Central memory CD4-positive, alpha-beta T cell (primary cell): ENCODE data around the gene PSMA7.

Source experiments
- DNase-seq: peaks from one replicate; pipeline ENCODE4 v3.0.0; 2022

Gene PSMA7

DNA sequence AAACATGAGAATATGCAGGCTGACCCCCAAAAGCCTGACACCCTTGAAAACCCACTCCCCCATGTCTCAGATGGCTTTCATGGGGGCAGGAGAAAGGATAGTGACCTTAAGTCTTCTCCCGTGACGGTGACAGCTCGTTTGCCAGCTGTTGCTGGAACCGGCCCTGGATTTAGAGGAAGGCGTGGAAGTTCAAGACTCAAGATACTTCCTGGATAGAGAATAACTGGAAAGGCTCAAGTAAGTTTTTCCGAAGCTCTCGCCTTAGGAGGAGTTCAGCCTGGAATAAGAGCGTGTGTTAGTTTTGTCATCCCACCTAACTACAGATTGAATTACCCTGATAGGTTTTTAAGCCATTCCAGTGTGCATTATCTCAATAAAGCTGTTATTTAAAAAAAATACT is 28.1 kb upstream of the PSMA7 start:
- DNase-seq: no peak

DNA sequence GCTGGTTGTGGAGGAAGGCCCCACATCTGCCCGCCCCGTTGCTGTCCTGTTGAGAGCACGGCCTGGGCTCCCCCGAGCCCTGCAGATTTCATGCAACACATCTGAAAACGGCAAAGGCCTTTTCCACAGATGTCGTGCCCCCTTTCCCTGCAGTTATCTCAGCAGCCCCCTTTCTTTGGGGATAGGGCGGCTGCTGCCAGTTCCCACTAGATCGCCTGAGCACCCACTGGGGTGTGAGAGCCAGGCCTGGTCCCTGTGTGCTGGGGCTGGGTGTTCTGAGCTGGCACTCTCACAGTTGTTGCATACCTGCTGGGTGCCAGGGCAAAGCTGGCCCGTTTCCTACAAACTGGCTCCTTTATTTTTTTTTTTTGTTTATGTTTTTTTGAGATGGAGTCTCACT is 27.3 kb upstream of the PSMA7 start:
- DNase-seq: no peak

DNA sequence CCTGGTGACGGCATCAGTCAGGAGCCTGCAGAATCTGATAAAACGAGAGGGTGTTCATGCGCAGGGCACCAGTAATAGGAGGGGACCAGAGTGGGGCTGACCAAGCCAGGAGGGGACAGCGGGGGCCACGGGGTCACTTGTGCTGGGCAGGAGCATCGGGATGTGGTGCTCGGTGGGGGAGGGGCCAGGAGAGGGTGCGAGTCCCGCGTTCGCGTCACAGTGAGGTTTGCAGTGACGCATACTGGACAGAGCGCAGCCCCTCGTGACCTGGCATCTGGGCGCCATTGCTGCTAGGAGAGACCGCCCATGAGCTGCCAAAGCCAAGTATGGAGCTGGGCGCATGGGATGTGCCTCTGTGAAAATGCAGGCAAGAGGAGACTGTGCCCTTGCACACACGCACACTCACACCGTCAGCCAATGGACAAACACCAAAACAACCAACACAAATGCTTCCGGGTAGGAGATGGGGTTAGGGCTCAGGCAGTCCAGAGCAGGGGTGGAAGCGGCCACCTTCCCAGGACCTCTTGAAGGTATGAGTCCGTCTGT is 25.8 kb upstream of the PSMA7 start:
- no peak for DNase-seq

DNA sequence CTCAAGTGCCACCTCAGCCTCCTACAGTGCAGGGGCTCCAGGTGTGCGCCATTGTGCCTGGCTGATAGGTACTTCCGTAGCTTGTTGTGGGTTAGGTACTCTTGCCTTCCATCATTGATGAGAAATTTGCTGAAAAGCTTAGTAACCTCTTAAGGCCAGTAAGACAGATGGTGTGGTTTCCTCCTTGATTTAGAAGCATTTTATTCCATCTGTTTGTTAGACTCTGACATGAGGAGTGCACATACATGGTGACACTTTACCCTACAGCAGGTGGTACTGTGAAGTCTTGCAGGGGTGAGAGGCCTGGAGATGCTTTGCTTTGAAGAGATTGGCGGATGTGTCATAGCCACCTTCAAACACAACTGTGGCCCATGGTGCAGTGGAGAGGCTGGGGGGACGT is 24.9 kb upstream of the PSMA7 start:
- DNase-seq: no peak

DNA sequence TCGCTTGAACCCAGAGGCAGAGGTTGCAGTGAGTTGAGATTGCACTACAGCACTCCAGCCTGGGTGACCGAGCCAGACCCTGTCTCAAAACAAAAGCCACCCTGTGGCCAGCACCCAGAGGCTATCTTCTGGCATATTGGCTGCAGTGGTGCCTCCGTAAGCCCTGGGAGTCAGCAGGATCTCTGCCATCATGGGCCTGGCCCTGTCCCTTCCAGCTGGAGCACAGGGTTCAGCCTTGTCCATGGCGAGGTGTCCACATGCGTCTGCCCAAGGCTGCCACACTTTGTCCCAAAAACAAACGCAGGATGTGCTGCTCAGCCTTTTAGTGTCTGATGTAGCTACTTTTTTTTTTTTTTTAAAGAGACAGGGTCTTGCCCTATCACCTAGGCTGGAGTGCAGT is 24.3 kb upstream of the PSMA7 start:
- no peak for DNase-seq

DNA sequence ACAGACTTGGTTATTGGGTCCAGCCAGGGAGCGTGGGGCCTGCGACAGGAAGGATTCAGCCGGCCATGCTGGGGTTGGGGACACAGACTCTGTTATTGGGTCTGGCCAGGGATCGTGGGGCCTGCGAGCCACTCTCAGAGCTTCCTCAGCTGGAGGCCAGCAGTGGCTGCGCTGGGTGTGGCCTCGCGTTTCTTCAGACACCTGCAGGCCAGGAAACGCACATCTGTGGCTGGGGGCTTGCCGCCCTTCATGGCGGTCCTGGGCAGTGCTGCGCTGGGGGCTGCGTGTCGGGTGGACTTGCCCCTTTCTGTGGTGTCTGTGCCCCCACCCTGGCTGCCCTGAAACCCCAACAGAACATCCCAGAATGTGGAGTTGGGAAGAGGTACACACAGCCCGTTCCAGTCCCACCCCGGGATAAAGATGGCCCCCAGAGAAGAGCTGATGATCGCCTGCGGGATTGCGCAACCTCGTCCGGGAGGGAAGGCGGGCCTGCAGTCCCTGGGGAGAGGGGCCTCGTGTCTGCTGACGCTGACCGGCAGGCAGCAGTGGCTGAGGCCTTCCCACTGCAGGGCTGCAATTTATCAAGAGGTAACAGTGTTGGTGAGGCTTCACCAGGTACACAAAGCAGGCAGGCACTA is 22.7 kb upstream of the PSMA7 start:
- DNase-seq: no peak

DNA sequence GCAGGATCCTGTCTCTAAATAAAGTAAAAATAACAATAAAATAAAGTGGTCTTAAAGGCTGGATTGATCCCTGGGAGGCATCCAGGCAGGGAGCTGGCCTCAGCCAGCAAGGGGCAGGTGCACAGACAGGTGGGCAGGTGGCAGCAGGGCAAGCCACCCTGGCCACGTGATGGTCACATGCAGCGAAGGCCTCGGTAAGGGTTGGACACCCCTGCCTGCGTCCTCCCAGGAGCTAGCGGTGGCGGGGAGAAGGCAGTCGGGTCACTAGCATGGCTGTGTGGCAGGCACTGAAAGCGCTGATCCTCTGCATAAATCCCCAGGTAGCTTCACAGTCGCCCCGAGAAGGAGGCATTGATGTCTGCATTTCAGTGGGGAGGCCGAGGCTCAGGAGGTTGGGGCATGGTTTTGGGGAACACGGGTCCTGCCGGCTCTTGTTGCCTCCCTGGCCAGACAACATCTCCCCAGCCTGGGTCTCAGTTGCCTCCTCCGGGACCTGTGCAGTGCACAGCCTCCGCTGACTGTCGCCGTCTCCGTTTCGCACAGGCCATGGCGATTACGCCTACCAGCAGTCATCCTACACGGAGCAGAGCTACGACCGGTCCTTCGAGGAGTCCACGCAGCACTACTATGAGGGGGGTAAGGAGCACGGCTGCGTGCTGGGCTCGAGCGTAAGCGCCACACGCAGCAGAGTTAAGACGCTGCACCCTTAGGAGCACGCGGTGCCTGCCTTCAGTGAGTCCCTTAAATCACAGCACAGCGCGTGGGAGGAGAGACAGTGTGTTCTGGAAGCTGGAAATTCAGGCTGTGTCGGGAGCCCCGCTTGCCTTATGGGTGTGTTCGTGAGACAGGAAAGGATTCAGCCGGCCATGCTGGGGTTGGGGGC is 21.9 kb upstream of the PSMA7 start:
- no peak for DNase-seq

DNA sequence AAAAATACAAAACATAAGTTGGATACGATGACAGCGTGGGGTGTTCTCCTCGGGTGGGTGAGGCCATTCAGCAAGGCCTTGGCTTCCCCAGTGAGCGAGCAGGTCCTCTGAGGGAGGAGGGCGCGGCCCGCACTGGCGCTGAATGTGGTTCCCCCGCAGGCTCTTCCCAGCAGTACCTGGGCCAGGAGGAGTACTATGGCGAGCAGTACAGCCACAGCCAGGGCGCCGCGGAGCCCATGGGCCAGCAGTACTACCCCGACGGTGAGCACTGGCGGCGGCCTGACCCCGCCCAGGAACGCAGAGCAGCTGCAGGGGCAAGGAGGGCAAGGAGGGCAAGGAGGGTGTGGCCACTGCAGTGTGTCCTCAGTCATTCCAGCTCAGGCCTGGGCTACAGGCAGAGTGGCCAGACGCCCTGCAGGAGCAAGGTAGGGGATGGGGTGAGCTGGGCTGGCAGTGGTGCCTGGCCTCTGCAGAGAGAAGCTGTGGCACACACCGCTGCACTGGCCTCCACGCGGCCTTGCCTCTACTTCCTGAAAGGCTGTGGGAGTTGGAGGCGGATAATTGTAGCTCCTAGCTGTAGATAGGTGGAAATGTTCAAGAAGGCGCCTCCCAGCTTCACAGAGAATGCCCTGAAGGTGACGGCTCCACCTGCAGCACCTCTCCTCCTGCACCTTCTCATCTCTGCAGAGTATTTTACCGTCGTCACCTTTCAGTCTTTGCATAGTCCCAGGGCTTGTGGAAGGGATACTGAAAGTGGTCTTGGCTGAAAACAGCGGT is 21.0 kb upstream of the PSMA7 start:
- no peak for DNase-seq

DNA sequence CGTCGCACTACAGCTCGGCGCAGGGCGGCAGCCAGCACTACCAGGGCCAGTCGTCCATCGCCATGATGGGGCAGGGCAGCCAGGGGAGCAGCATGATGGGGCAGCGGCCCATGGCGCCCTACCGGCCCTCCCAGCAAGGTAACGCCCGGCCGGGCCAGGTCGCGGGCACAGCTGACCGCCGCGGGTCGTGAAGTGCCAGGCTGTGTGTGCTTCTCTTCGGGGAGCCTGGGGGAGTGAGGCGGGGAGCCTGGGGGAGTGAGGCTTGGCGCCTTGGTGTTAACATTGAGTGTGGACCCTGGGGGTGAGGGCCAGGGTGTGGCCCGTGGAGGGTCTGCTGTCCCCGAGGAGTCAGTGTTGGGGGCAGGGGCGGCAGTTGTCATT is 20.3 kb upstream of the PSMA7 start:
- DNase-seq: no peak

DNA sequence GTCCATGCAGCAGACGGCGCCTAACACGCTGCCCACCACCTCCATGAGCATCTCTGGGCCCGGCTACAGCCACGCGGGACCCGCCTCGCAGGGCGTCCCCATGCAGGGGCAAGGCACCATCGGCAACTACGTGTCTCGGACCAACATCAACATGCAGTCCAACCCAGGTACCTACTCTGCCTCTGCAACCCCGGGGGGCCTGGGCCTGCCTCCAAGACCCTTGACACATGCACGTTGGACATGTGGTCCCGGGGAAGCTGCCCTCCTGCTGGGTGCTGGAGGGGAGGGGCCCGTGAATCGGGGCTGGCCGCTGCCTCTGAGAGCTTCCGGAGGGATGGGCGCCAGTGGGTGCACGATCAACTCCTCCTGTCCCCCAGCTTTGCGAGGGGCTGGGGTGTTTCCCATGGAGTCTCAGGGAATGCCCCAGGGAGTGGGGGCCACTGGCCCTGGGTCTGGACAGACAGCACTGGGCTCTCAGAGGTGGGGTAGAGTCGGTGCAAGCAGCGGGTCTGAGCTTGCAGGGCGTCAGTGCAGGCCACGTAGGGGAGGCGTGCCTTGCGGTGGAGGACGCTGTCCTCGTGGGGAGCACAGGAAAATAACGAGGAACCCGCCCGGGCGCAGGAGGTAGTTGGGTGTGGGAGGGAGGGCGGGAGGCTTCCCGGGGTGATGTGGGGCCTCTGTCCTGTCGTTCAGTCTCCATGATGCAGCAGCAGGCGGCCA is 19.7 kb upstream of the PSMA7 start:
- DNase-seq: no peak

DNA sequence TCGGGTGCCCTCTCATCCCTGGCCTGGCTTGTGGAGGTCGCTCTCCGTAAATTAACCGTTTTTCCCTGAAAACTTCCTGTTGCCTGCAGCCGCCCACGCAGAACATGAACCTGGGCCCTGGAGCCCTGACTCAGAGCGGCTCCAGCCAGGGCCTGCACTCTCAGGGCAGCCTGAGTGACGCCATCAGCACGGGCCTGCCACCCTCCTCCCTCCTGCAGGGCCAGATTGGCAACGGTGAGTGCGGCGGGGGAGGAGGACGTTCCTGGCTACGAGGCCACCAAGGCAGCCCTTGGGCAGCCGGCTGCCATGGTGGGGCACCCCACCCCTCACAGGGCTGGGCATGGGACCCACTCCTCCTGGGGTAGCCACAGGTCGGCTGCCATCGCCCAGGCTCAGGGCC is 18.2 kb upstream of the PSMA7 start:
- DNase-seq: no peak

DNA sequence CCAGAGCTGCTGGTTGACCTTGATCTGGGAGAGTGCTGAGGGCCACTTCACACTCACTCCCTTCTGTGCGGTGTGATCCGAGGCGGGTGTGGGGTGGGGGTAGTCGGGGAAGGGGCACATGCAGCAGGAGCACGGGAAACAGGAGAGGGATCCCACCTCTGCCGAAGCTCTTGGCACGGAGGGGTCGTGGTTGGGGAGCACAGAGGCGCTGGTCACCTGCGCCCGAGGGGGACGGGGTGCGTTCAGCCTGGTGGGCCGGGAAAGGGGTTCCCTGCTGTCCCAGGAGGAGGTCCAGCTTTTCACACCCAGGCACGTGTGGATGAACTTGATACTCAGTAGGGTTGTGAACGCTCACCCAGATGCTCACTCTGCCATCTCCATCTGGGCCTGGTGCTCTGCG is 17.7 kb upstream of the PSMA7 start:
- DNase-seq: no peak

DNA sequence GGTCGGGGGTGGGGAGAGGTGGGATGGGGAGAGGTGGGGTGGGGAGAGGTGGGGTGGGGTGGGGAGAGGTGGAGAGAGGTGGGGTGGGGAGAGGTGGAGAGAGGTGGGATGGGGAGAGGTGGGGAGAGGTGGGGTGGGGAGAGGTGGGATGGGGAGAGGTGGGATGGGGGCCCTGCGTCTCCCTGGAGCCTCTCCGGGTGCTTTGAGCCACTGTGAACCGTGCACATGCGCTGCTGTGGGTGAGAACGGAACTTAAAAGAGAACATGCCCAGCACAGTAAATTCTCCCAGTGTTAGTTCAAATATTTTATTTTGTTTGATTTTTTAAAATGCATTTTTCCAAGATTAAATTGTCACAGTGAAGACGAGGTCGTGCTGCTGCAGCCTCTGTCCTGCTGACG is 17.1 kb upstream of the PSMA7 start:
- no peak for DNase-seq

DNA sequence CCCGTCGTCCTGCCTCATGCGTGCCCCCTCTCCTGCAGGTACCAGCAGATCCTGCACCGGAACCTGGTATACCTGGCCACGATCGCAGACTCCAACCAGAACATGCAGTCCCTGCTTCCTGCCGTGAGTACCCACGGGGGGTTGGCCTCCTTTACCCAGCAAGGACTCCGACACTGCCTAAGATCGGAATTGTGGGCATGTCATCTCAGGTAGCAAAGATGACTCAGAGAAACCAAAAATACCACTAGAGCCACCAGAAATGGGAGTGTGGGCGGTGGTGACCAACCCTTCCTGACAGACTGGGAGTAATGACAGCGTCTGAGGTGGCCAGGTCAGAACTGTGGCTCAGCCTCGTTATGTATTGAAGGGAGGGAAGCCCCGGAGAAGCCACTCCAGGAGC is 16.6 kb upstream of the PSMA7 start:
- no peak for DNase-seq

DNA sequence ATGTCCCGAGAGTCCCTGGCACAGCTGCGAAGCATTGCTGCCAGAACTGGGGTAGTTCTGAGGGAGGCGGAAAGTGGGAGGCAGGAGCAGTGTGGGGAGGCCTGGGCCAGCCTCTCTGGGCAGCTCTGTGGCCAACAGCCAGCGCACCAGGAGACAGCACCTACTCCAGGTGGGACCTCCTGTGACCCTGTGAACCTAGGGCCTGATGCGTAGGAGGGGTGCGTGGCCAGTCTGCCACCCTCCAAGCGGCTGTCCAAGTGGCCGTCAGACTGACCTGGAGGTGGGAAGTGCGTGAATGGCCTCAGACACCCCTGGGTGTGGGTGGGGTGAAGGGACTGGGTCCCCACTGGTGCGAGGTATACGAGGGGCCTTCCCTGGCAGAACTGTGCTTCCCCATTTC is 15.9 kb upstream of the PSMA7 start:
- DNase-seq: no peak

DNA sequence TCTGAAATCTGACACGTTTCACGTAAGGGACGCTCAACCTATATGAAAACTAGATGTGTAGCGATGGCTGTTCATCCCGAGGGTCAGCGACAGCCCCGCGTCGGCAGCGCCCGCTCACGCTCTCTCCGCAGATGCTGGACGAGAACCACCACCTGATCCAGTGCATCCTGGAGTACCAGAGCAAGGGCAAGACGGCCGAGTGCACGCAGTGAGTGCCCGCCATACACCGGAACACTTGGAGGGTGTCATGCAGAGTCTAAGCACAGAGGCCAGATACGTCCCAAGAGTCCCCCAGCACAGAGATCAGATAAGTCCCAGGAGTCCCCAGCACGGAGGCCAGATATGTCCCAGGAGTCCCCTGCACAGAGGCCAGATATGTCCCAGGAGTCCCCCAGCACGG is 15.3 kb upstream of the PSMA7 start:
- DNase-seq: no peak

DNA sequence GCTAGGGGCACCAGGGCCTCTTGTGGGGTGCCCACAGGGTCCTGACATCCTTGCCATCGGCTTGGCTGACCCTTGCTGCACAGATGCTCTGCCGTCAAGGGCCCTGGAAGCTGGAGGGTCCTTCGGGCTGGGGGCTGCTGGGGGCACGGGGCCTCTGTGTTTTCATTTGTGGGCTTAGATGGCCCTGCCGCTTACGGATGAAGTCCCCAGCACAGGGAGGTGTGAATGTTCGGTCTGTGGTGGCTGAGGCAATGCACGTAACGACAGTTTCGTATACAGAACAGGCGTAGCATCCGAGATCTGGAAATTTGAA is 14.8 kb upstream of the PSMA7 start:
- no peak for DNase-seq

DNA sequence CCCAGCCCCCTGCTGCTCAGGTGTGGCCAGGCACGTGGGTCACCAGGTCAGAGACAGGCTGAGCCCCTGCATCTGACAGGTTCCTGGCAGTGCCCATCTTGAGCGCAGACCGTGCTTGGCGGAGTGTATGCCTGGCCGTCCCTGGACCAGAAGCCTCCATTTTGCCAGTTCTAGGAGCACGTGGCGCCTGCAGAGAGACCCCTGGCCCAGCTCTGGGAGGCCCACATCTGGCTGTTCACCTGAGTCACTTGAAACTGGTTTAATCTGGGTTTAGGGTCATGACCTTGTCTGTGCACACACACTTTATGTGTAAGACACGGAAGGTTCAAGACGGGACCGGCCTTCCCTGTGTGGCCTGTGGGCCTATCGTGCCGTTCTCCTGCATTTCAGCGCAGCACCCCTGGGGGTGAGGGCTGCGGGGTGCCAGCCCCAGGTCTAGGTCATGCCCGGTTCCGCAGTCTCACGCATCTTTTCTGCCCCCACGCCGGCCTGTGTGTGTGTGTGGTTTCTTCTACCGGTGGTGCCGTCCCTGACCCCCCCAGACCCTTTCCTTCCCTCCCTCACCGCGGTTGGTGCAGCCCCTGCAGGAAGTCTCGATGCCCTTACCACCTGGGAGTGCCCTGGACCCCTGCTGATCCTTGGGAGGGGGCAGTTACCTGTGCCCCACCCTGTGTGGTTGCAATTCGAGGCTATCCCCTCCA is 14.3 kb upstream of the PSMA7 start:
- DNase-seq: no peak

DNA sequence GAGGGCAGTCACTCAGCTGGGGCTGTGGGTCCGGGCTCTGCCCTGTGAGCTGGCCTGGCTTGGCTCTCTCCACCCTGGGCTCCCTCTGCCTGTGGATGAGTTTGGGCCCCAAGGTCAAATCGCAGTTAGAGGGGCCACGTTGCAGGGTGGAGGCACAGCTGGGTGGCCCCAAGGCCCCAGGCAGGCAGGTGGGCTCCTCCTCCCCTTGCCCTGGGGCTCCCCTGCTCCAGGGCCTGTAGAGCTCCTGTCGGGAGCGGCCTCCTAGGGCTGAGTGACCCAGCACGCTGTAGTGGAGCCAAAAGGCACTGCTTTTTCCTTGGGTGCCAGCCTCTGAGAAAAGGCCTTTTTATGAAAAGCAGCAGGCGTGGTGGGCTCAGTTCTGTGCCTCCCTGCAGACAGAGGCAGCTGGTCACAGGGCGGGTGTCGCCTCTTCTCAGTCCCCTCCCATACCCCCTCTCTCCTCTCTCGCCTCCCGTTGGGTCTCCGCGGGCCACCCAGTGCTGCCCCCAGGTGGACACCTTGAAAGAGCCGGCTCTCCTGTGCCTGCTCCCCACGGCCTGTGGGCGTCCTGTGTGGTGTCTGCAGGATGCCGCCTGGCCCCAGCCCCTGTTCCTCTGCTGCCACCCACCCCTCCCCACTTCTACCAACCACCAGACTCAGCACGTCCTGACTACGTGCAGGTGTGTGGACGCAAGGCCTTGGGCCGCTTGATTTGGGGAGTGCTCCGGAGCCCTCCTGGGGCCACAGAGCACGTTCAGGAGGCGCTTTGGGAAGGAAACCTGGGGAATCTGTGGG is 13.6 kb upstream of the PSMA7 start:
- peak; percentile 62 for DNase-seq

DNA sequence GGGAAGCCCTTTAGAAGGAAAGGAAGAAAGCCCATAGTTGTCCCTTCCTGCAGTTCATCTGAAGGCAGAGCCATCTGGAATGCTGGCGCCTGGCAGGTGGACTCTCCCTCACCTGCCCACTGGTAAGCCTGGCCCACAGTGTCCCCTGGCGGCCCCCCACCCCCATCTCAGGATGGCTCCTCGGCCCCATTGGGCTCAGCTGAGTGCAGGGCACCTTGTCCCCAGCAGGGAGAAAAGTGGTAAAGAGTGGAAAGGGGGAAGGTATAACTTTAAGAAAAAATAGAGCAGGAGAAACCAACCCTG is 13.0 kb upstream of the PSMA7 start:
- no peak for DNase-seq

DNA sequence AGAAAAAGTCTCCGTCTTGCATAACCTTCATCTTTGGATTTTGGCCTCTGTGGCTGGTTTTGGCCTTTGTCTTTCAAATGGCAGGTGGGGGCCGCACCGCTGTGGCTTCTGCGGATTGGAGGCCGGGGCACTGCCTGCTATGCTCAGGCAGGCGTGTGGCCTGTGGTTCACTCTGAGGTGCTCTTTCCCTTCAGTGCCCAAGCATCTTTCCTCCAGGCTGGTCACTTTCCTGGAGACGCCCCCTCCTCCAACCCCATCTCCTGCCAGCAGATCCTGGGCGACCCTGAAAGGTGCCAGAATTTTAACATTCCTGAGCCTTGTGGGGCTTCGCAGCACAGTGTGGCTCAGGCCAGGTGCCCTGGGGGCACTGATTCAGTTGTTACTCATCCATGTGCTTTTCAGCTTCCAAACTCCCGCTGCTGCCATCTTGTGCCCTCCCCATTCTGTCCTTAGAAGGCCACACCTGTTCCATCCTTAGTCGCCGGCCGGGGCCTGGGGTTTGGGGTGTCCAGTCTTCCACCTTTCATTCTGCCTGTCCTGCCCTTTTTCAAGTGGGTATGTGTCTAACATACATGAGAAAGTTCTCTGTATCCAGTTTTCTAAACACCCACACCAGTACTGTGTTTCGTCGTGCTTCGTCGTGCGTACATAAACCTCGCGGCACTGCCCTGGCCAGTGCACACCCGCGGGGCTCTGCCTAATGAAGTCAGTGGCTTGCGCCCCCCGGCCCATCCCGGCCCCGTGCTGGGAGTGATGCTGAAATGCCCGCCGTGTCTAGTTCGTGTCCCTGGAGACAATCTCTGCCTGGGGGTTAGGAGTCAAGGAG is 12.4 kb upstream of the PSMA7 start:
- DNase-seq: no peak
